K562 (cell line): ENCODE results near the gene FBN3.
"Not testable (repeated sequence)": the region's sequence is repeated elsewhere in the genome, so short reads cannot be mapped to it uniquely, and the experiment has no call there.

Experiments used
- ATF2 ChIP-seq: sonication (generic); formaldehyde crosslinking; IDR thresholded peaks from 2 replicates; pipeline ENCODE4 v1.8.1; 2022; ENCODE audit warnings: missing genetic modification reagents
- LCOR ChIP-seq: sonication (generic); formaldehyde crosslinking; IDR thresholded peaks from 2 replicates; pipeline ENCODE4 v1.8.0; 2022; ENCODE audit warnings: mild to moderate bottlenecking, missing genetic modification reagents
- TARDBP ChIP-seq: fragments of 450-650 bp; IDR thresholded peaks from 2 replicates; pipeline ENCODE4 v1.6.1; 2016
- ZBTB8A ChIP-seq: fragments of 450-650 bp; IDR thresholded peaks from 2 replicates; pipeline ENCODE4 v1.6.1; 2018; ENCODE audit warnings: mild to moderate bottlenecking, moderate library complexity; ENCODE audit not compliant: partially characterized antibody
- ZNF347 ChIP-seq: fragments of 450-650 bp; formaldehyde crosslinking; IDR thresholded peaks from 2 replicates; pipeline ENCODE4 v1.4.0; 2020; ENCODE audit warnings: low read depth, mild to moderate bottlenecking, moderate library complexity
- ZNF695 ChIP-seq: fragments of 450-650 bp; formaldehyde crosslinking; IDR thresholded peaks from 2 replicates; pipeline ENCODE4 v1.4.0; 2020; ENCODE audit warnings: mild to moderate bottlenecking, moderate library complexity
- TF ChIP-seq, protein P1 (sequence below), 3 experiments: IDR thresholded peaks in 2 of 3; conservative IDR thresholded peaks in 1 of 3; 2 replicates each; pipeline ENCODE4 v1.5.1; 2011 to 2012; ENCODE audit warnings: low read length in 3 of 3, mild to moderate bottlenecking in 3 of 3, control low read depth in 2 of 3, improper control_type of control experiment in 1 of 3, inconsistent platforms in 1 of 3, low read depth in 1 of 3, mixed read lengths in 1 of 3, moderate library complexity in 1 of 3; ENCODE audit not compliant: insufficient read depth in 2 of 3
- TF ChIP-seq, protein P2 (sequence below): sonication (generic); formaldehyde crosslinking; IDR thresholded peaks from 2 replicates; pipeline ENCODE4 v1.8.0; 2023; ENCODE audit warnings: mild to moderate bottlenecking, missing genetic modification reagents

DNA sequence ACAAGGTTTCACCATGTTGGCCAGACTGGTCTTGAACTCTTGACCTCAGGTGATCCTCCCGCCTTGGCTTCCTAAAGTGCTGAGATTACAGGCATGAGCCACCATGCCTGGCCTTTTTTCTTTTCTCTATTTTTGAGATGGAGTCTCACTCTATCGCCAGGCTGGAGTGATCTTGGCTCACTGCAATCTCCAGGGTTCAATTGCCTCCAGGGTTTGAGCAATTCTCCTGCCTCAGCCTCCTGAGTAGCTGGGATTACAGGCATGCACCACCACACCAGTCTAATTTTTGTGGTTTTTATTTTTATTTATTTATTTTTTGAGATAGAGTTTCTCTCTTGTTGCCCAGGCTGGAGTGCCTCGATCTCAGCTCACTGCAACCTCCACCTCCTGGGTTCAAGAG lies 125.1 kb downstream of the FBN3 start:
- TF ChIP-seq, protein P1, sequence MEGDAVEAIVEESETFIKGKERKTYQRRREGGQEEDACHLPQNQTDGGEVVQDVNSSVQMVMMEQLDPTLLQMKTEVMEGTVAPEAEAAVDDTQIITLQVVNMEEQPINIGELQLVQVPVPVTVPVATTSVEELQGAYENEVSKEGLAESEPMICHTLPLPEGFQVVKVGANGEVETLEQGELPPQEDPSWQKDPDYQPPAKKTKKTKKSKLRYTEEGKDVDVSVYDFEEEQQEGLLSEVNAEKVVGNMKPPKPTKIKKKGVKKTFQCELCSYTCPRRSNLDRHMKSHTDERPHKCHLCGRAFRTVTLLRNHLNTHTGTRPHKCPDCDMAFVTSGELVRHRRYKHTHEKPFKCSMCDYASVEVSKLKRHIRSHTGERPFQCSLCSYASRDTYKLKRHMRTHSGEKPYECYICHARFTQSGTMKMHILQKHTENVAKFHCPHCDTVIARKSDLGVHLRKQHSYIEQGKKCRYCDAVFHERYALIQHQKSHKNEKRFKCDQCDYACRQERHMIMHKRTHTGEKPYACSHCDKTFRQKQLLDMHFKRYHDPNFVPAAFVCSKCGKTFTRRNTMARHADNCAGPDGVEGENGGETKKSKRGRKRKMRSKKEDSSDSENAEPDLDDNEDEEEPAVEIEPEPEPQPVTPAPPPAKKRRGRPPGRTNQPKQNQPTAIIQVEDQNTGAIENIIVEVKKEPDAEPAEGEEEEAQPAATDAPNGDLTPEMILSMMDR (IDR thresholded peaks at IDR 0.05 in 2 of 3, conservative IDR thresholded peaks at IDR 0.05 in 1 of 3; ENCODE audit: insufficient read depth in 2 of 3, low read depth in 1 of 3, low read length in 3 of 3): not testable (repeated sequence)
- not testable (repeated sequence) for TF ChIP-seq ZBTB8A; ZNF347; ZNF695; TARDBP; ATF2 (CRISPR knock-in tag); LCOR
- TF ChIP-seq, protein P2, sequence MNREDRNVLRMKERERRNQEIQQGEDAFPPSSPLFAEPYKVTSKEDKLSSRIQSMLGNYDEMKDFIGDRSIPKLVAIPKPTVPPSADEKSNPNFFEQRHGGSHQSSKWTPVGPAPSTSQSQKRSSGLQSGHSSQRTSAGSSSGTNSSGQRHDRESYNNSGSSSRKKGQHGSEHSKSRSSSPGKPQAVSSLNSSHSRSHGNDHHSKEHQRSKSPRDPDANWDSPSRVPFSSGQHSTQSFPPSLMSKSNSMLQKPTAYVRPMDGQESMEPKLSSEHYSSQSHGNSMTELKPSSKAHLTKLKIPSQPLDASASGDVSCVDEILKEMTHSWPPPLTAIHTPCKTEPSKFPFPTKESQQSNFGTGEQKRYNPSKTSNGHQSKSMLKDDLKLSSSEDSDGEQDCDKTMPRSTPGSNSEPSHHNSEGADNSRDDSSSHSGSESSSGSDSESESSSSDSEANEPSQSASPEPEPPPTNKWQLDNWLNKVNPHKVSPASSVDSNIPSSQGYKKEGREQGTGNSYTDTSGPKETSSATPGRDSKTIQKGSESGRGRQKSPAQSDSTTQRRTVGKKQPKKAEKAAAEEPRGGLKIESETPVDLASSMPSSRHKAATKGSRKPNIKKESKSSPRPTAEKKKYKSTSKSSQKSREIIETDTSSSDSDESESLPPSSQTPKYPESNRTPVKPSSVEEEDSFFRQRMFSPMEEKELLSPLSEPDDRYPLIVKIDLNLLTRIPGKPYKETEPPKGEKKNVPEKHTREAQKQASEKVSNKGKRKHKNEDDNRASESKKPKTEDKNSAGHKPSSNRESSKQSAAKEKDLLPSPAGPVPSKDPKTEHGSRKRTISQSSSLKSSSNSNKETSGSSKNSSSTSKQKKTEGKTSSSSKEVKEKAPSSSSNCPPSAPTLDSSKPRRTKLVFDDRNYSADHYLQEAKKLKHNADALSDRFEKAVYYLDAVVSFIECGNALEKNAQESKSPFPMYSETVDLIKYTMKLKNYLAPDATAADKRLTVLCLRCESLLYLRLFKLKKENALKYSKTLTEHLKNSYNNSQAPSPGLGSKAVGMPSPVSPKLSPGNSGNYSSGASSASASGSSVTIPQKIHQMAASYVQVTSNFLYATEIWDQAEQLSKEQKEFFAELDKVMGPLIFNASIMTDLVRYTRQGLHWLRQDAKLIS (CRISPR knock-in tag): not testable (repeated sequence)
